Measurements from ENCODE around the gene VLDLR.

Gene VLDLR

DNA sequence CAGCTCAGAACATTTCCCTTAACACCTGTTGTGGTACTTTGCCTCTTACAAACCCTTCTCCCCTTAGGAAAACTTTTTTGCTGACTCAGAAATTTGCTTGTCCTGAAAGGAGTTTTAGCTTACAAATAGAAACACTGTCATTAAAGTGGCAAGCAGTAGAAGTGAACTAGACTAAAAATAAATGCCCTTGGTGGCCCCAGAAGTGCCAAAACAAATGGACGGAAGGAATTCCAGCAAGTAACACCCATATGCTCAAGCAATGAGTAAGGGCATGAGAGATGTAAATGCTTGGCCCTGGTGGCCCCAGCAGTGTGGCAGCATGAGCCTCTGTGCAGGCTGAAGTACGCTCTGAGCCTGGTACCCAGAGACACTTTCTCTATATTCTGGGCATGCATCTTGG lies 8.6 kb downstream of the VLDLR start:
- H3K27me3 ChIP-seq (replicated peaks; ENCODE audit: control insufficient read depth, insufficient read depth, low read length) = no peaks in the 10 kb centered on the region
- TF ChIP-seq CTCF (IDR thresholded peaks at IDR 0.05; ENCODE audit: insufficient read depth, low read length, poor library complexity, severe bottlenecking) = no peak
- H3K36me3 ChIP-seq (ENCODE audit: control insufficient read depth, insufficient read depth, low read length) = no peaks in the 10 kb centered on the region
- DNase-seq (ENCODE audit: extremely low read depth, insufficient read length) = no peak
- H3K4me3 ChIP-seq (replicated peaks; ENCODE audit: low read depth, low read length) = no peak overlapping the region

DNA sequence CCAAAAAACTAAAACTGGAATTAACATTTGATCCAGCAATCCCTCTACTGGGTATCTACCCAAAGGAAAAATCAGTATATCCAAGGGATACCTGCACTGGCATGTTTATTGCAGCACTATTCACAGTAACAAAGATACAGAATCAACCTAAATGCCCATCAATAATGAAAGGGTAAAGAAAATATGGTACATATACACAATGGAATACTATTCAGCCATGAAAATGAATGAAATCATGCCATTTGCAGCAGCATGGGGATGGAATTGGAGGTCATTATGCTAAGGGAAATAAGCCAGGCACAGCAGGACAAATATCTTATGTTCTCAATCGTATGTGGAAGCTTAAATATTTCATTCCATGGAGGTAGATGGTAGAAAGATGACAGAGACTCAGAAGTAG lies 9.7 kb downstream of the VLDLR start:
- H3K4me3 ChIP-seq (replicated peaks; ENCODE audit: low read depth, low read length) = no peak overlapping the region
- no peaks in the 10 kb centered on the region for H3K36me3 ChIP-seq (ENCODE audit: control insufficient read depth, insufficient read depth, low read length)
- H3K27me3 ChIP-seq (replicated peaks; ENCODE audit: control insufficient read depth, insufficient read depth, low read length) = no peaks in the 10 kb centered on the region
- TF ChIP-seq CTCF (IDR thresholded peaks at IDR 0.05; ENCODE audit: insufficient read depth, low read length, poor library complexity, severe bottlenecking) = no peak
- DNase-seq (ENCODE audit: extremely low read depth, insufficient read length) = no peak

DNA sequence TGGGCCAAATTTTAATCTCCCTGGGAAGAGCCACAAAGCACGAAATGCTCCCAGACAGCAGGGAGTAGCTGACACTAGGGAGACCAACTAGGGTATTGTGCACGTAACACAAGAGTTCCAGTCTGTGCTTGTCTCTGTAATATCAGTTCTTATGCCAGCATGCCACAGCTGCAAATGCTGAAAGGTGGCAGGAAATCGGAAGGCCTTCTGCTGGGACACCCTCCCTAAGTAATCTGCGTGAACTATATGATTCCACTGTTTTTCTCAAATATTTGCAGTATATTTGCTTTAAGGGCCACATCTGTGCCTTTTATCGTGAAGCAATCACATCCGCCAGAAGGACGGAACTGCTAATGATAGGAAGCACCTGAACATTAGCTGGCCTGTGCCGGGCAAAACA lies 12.6 kb downstream of the VLDLR start:
- Histone ChIP-seq H3K4me3 (replicated peaks; ENCODE audit: low read depth, low read length) (no peak overlapping the region), H3K36me3 (ENCODE audit: control insufficient read depth, insufficient read depth, low read length) (no peaks in the 10 kb centered on the region), H3K27me3 (replicated peaks; ENCODE audit: control insufficient read depth, insufficient read depth, low read length) (no peaks in the 10 kb centered on the region)
- no peak for TF ChIP-seq CTCF (IDR thresholded peaks at IDR 0.05; ENCODE audit: insufficient read depth, low read length, poor library complexity, severe bottlenecking)
- DNase-seq (ENCODE audit: extremely low read depth, insufficient read length) = no peak

DNA sequence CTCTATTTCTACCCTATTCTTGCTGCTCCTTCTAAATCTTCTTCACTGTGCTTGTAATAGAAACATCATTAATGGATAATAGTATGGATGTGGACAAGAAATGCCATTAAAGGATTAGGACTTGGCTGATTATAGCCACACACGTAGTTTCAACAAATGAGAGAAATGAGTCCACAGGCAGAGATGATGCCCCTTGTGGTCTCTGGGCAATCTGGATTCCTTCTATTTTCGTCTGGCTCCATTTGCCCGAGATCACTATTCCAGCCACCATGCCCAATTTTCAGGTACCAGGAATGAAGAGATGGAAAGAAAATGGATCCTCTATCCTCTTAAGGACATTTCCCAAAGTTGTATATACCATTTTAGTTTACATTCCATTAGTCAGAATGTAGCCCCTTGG lies 13.2 kb downstream of the VLDLR start:
- DNase-seq (ENCODE audit: extremely low read depth, insufficient read length) = no peak
- no peak for TF ChIP-seq CTCF (IDR thresholded peaks at IDR 0.05; ENCODE audit: insufficient read depth, low read length, poor library complexity, severe bottlenecking)
- Histone ChIP-seq H3K27me3 (replicated peaks; ENCODE audit: control insufficient read depth, insufficient read depth, low read length) (no peaks in the 10 kb centered on the region), H3K36me3 (ENCODE audit: control insufficient read depth, insufficient read depth, low read length) (no peaks in the 10 kb centered on the region), H3K4me3 (replicated peaks; ENCODE audit: low read depth, low read length) (no peak overlapping the region)

GRCh38 chr9:2635922-2636321 lies 14.3 kb downstream of the VLDLR start:
- no peak for TF ChIP-seq CTCF (IDR thresholded peaks at IDR 0.05; ENCODE audit: insufficient read depth, low read length, poor library complexity, severe bottlenecking)
- no peak for DNase-seq (ENCODE audit: extremely low read depth, insufficient read length)
- Histone ChIP-seq H3K4me3 (replicated peaks; ENCODE audit: low read depth, low read length) (no peak overlapping the region), H3K36me3 (ENCODE audit: control insufficient read depth, insufficient read depth, low read length) (no peaks in the 10 kb centered on the region), H3K27me3 (replicated peaks; ENCODE audit: control insufficient read depth, insufficient read depth, low read length) (no peaks in the 10 kb centered on the region)

DNA sequence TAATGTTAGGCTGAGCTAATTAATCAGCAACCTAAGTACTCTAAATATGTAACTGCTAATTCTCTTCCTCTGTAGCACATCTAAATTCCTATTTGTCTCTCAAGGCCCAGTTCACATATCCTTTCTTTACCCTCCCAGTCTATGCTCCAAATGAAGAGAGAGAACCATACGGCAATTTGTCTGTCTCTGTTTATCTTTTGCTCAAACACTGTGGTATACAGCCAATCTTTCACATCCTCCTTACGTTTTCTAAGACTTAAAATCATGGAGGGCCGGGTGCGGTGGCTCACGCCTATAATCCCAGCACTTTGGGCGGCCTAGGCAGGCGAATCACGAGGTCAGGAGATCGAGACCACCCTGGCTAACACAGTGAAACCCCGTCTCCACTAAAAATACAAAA lies 15.8 kb downstream of the VLDLR start:
- TF ChIP-seq CTCF (IDR thresholded peaks at IDR 0.05; ENCODE audit: insufficient read depth, low read length, poor library complexity, severe bottlenecking) = no peak
- DNase-seq (ENCODE audit: extremely low read depth, insufficient read length) = no peak
- Histone ChIP-seq H3K4me3 (replicated peaks; ENCODE audit: low read depth, low read length) (no peak overlapping the region), H3K27me3 (replicated peaks; ENCODE audit: control insufficient read depth, insufficient read depth, low read length) (no peaks in the 10 kb centered on the region), H3K36me3 (ENCODE audit: control insufficient read depth, insufficient read depth, low read length) (no peaks in the 10 kb centered on the region)
